ENCODE measurements around the gene NUDT2. TPM values are rescaled to one million over a fixed set of nuclear protein-coding genes. Genes with fewer than 3 reads are reported as not detected.

The NUDT2 gene
- total RNA-seq, 2 experiments from 2014 or later = 4.5 to 7.2 TPM

DNA sequence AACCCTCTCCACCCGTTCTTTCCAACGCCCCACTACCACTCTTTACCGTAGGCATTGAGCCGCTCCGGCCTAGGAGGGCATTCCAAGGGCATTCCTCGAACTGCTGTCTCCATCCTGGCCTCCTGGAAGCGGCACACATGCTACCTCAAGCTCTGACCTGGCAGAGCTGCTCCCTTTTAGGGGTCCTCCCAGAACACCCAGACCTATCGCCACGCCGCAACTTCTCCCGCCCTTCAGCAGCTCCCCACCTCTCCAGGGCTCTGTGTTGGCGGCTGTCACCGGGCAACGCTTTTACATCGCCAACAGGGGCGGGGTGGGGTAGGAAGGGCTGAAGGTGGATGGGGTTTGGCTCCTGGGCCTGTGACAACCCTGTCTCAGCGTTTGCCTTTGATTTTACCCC, 52.0 kb downstream of the NUDT2 start:
- TF ChIP-seq, protein P1, sequence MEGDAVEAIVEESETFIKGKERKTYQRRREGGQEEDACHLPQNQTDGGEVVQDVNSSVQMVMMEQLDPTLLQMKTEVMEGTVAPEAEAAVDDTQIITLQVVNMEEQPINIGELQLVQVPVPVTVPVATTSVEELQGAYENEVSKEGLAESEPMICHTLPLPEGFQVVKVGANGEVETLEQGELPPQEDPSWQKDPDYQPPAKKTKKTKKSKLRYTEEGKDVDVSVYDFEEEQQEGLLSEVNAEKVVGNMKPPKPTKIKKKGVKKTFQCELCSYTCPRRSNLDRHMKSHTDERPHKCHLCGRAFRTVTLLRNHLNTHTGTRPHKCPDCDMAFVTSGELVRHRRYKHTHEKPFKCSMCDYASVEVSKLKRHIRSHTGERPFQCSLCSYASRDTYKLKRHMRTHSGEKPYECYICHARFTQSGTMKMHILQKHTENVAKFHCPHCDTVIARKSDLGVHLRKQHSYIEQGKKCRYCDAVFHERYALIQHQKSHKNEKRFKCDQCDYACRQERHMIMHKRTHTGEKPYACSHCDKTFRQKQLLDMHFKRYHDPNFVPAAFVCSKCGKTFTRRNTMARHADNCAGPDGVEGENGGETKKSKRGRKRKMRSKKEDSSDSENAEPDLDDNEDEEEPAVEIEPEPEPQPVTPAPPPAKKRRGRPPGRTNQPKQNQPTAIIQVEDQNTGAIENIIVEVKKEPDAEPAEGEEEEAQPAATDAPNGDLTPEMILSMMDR (IDR thresholded peaks at IDR 0.05) = no peak
- peaks cover 35% of the 10 kb centered on the region for H3K4me1 Mint-ChIP-seq (ENCODE audit: low read depth)
- H3K27ac Mint-ChIP-seq = peak overlapping the region; percentile 73
- DNase-seq (peak in 5 of 14 experiments; percentile 24 to 56 (median 33)), ATAC-seq (ENCODE audit: poor library complexity) (no peak)
- H3K27me3 ChIP-seq (ENCODE audit: control insufficient read depth in 1 of 2, insufficient read depth in 2 of 2, low read length in 2 of 2) = no peaks in the 10 kb centered on the region
- no peaks in the 10 kb centered on the region for H3K36me3 Mint-ChIP-seq (ENCODE audit: low read depth)
- H3K27me3 Mint-ChIP-seq = no peaks in the 10 kb centered on the region
- peak overlapping the region; percentile 78 for H3K4me3 Mint-ChIP-seq
- ChIA-PET POLR2A (interaction anchor here (0.8 to 2.6 kb wide), 5 partner anchors 49 to 266 kb away, joined by 3 to 10 read pairs (median 4); partner anchors contain the start of genes DNAI1, FAM219A, GALT and SIGMAR1), CTCF (no interaction called here)
- intact Hi-C loops (cut with DNase I, micrococcal nuclease) = loop anchor here in 1 of 2 experiments (5.0 to 10.0 kb wide), 2 partner anchors 603 to 1441 kb away; partner anchors contain the start of gene DNAJB5
- H3K4me1 ChIP-seq (ENCODE audit: insufficient read depth, low read length) = peaks cover 38% of the 10 kb centered on the region
- H3K27ac ChIP-seq (ENCODE audit: low read depth in 1 of 2, low read length in 2 of 2) = no peak overlapping the region
- H3K9me3 Mint-ChIP-seq = no peaks in the 10 kb centered on the region
- H3K36me3 ChIP-seq (ENCODE audit: insufficient read depth, low read length) = no peaks in the 10 kb centered on the region
- no peaks in the 10 kb centered on the region for H3K9me3 ChIP-seq (ENCODE audit: control insufficient read depth in 1 of 2, insufficient read depth in 1 of 2, low read length in 2 of 2)
- H3K4me3 ChIP-seq (ENCODE audit: low read length) = peak overlapping the region; percentile 76

DNA sequence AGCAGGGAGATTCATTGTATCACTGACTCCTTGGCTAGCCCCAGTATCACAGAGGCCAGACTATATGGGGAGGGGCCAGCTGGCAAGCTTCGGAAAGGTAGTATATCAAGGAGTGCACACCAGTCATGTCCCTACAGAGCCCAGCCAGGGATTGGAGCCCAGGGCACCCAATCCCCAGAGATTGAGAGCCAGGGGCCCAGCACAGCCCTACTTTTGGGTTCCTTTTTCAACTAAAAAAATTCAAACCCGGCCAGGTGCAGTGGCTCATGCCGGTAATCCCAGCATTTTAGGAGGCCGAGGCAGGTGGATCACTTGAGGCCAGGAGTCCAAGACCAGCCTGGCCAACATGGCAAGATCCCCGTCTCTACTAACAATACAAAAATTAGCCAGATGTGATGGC, 52.7 kb downstream of the NUDT2 start:
- no peak overlapping the region for H3K4me3 ChIP-seq (ENCODE audit: low read length)
- Mint-ChIP-seq H3K27ac (peak overlapping the region; percentile 73), H3K36me3 (ENCODE audit: low read depth) (no peaks in the 10 kb centered on the region), H3K27me3 (no peaks in the 10 kb centered on the region), H3K4me3 (peak overlapping the region; percentile 78), H3K4me1 (ENCODE audit: low read depth) (peaks cover 29% of the 10 kb centered on the region), H3K9me3 (no peaks in the 10 kb centered on the region)
- DNase-seq (no peak), ATAC-seq (ENCODE audit: poor library complexity) (no peak)
- POLR2A ChIA-PET = interaction anchor here (1.2 kb wide), 1 partner anchor 50 kb away, joined by 3 read pairs; no protein-coding TSS in a partner anchor
- H3K27ac ChIP-seq (ENCODE audit: low read depth in 1 of 2, low read length in 2 of 2) = no peak overlapping the region
- intact Hi-C loops (cut with DNase I, micrococcal nuclease) = loop anchor here in 1 of 2 experiments (5.0 to 10.0 kb wide), 2 partner anchors 603 to 1440 kb away; partner anchors contain the start of gene DNAJB5
- CTCF ChIA-PET = no interaction called here
- H3K27me3 ChIP-seq (ENCODE audit: control insufficient read depth in 1 of 2, insufficient read depth in 2 of 2, low read length in 2 of 2) = no peaks in the 10 kb centered on the region
- peaks cover 35% of the 10 kb centered on the region for H3K4me1 ChIP-seq (ENCODE audit: insufficient read depth, low read length)
- TF ChIP-seq, protein P1 (IDR thresholded peaks at IDR 0.05) = no peak
- no peaks in the 10 kb centered on the region for H3K9me3 ChIP-seq (ENCODE audit: control insufficient read depth in 1 of 2, insufficient read depth in 1 of 2, low read length in 2 of 2)
- no peaks in the 10 kb centered on the region for H3K36me3 ChIP-seq (ENCODE audit: insufficient read depth, low read length)

- Mint-ChIP-seq H3K9me3 (no peaks in the 10 kb centered on the region), H3K4me3 (peak overlapping the region; percentile 53), H3K27me3 (no peaks in the 10 kb centered on the region), H3K4me1 (ENCODE audit: low read depth) (peaks cover 27% of the 10 kb centered on the region), H3K36me3 (ENCODE audit: low read depth) (no peaks in the 10 kb centered on the region), H3K27ac (no peak overlapping the region)
- Histone ChIP-seq H3K9me3 (ENCODE audit: control insufficient read depth in 1 of 2, insufficient read depth in 1 of 2, low read length in 2 of 2) (no peaks in the 10 kb centered on the region), H3K4me3 (ENCODE audit: low read length) (no peak overlapping the region), H3K4me1 (ENCODE audit: insufficient read depth, low read length) (peaks cover 28% of the 10 kb centered on the region), H3K27ac (ENCODE audit: low read depth in 1 of 2, low read length in 2 of 2) (no peak overlapping the region), H3K27me3 (ENCODE audit: control insufficient read depth in 1 of 2, insufficient read depth in 2 of 2, low read length in 2 of 2) (no peaks in the 10 kb centered on the region), H3K36me3 (ENCODE audit: insufficient read depth, low read length) (no peaks in the 10 kb centered on the region)
- POLR2A ChIA-PET = no interaction called here
- ATAC-seq (ENCODE audit: poor library complexity) = no peak
- intact Hi-C loops (cut with DNase I, micrococcal nuclease) = loop anchor here in 1 of 2 experiments (5.0 to 10.0 kb wide), 2 partner anchors 602 to 1439 kb away; partner anchors contain the start of gene DNAJB5
- CTCF ChIA-PET = no interaction called here
- TF ChIP-seq, protein P1 (IDR thresholded peaks at IDR 0.05) = no peak
- DNase-seq = no peak
Observed at GRCh38 chr9:34382879-34383278, 53.5 kb downstream of the NUDT2 start.
